KMS-11 (cell line): ENCODE results near the gene PBXIP1.

Experiments used
- H2AFZ ChIP-seq: fragments of 200-600 bp; sonication (generic); 2 replicates; pipeline ENCODE4 v1.6.1; 2016; ENCODE audit warnings: antibody characterized with exemption, mixed run types, low read depth
- H3K27ac ChIP-seq: fragments of 200-600 bp; sonication (generic); 2 replicates; pipeline ENCODE4 v1.6.1; 2016; ENCODE audit warnings: mild to moderate bottlenecking, mixed run types
- H3K27me3 ChIP-seq: fragments of 200-600 bp; sonication (generic); 2 replicates; pipeline ENCODE4 v1.6.1; 2017; ENCODE audit warnings: mild to moderate bottlenecking, low read depth, mixed run types, moderate library complexity; ENCODE audit not compliant: insufficient read depth
- H3K36me3 ChIP-seq: fragments of 200-600 bp; sonication (generic); 2 replicates; pipeline ENCODE4 v1.6.1; 2017; ENCODE audit warnings: mild to moderate bottlenecking, mixed run types; ENCODE audit not compliant: insufficient read depth
- H3K4me1 ChIP-seq: fragments of 200-600 bp; sonication (generic); 2 replicates; pipeline ENCODE4 v1.6.1; 2016; ENCODE audit warnings: mild to moderate bottlenecking, low read depth, mixed run types; ENCODE audit not compliant: poor library complexity, severe bottlenecking
- H3K4me2 ChIP-seq: fragments of 200-600 bp; sonication (generic); 2 replicates; pipeline ENCODE4 v1.7.0; 2016; ENCODE audit warnings: mild to moderate bottlenecking, mixed run types
- H3K4me3 ChIP-seq: fragments of 200-600 bp; sonication (generic); IDR thresholded peaks from 2 replicates; pipeline ENCODE4 v1.6.1; 2017; ENCODE audit warnings: low read depth, low read length, mixed read lengths; ENCODE audit not compliant: insufficient read depth
- H3K79me2 ChIP-seq: fragments of 200-600 bp; sonication (generic); 2 replicates; pipeline ENCODE4 v1.6.1; 2016; ENCODE audit warnings: low read depth, mixed run types; ENCODE audit not compliant: insufficient read depth
- H3K9ac ChIP-seq: fragments of 200-600 bp; sonication (generic); 2 replicates; pipeline ENCODE4 v1.6.1; 2016; ENCODE audit warnings: mild to moderate bottlenecking, mixed run types
- H4K20me1 ChIP-seq: fragments of 200-600 bp; sonication (generic); 2 replicates; pipeline ENCODE4 v1.6.1; 2016; ENCODE audit warnings: mild to moderate bottlenecking, mixed run types; ENCODE audit not compliant: insufficient read depth
- CTCF ChIP-seq: fragments of 200-600 bp; sonication (generic); conservative IDR thresholded peaks from 2 replicates; pipeline ENCODE4 v1.6.1; 2017; ENCODE audit warnings: low read depth, mild to moderate bottlenecking, antibody characterized with exemption, low read length, moderate library complexity, mixed read lengths

PBXIP1 gene

GRCh38 chr1:154962156-154962749 is 6.4 kb upstream of the PBXIP1 start:
- H3K27ac ChIP-seq, result peak overlapping the region; percentile 80
- H2AFZ ChIP-seq, result peak overlapping the region; percentile 60
- peaks cover 36% of the 10 kb centered on the region for H3K79me2 ChIP-seq

GRCh38 chr1:154961207-154962155 is 5.6 kb upstream of the PBXIP1 start, which contains the start of gene PYGO2:
Gene PYGO2, minus strand, starts transcription at chr1:154961782. Its CDS starts 206 bp downstream, at chr1:154961576.
- peak within 1 kb of the TSS; percentile 98 for H3K4me3 ChIP-seq

More at GRCh38 chr1:154962156-154962749, 6.4 kb upstream of the PBXIP1 start:
- peak overlapping the region; percentile 78 for H3K9ac ChIP-seq
- TF ChIP-seq CTCF, result 0 out of 2 replicates have a peak, but pooled peaks have one; percentile 0
- H3K4me2 ChIP-seq, result peak overlapping the region; percentile 93
- peaks cover 7% of the 10 kb centered on the region; the same call in 1 of the 2 replicates for H3K36me3 ChIP-seq
- no peaks in the 10 kb centered on the region for H4K20me1 ChIP-seq
- peaks cover 39% of the 10 kb centered on the region for H3K4me1 ChIP-seq
- H3K27me3 ChIP-seq, result no peaks in the 10 kb centered on the region
- peak overlapping the region; percentile 98 for H3K4me3 ChIP-seq

GRCh38 chr1:154960446-154961136 is 4.7 kb upstream of the PBXIP1 start:
- Histone ChIP-seq H3K9ac (peak overlapping the region; percentile 78), H3K36me3 (peaks cover 7% of the 10 kb centered on the region; the same call in 1 of the 2 replicates), H3K79me2 (peaks cover 39% of the 10 kb centered on the region), H3K27me3 (no peaks in the 10 kb centered on the region), H3K4me3 (peak overlapping the region; percentile 98), H2AFZ (peak overlapping the region; percentile 60; the same call in 1 of the 2 replicates), H3K4me1 (peaks cover 52% of the 10 kb centered on the region), H3K27ac (peak overlapping the region; percentile 80), H3K4me2 (peak overlapping the region; percentile 93), H4K20me1 (no peaks in the 10 kb centered on the region)
- no peak for TF ChIP-seq CTCF

More at GRCh38 chr1:154961207-154962155, 5.6 kb upstream of the PBXIP1 start, which contains the start of gene PYGO2:
- peak within 1 kb of the TSS; percentile 60 for H2AFZ ChIP-seq
- H3K4me1 ChIP-seq, result peaks cover 47% of the 10 kb centered on the region
- peaks cover 39% of the 10 kb centered on the region for H3K79me2 ChIP-seq
- H3K4me2 ChIP-seq, result peak within 1 kb of the TSS; percentile 93
- peak; percentile 81 for TF ChIP-seq CTCF
- peak within 1 kb of the TSS; percentile 80 for H3K27ac ChIP-seq
- peaks cover 7% of the 10 kb centered on the region; the same call in 1 of the 2 replicates for H3K36me3 ChIP-seq
- H4K20me1 ChIP-seq, result no peaks in the 10 kb centered on the region
- H3K27me3 ChIP-seq, result no peaks in the 10 kb centered on the region
- peak within 1 kb of the TSS; percentile 78 for H3K9ac ChIP-seq

GRCh38 chr1:154959426-154959780 is 3.5 kb upstream of the PBXIP1 start:
- Histone ChIP-seq H3K4me1 (peaks cover 56% of the 10 kb centered on the region), H3K27ac (no peak overlapping the region), H3K79me2 (peaks cover 43% of the 10 kb centered on the region), H3K36me3 (peaks cover 7% of the 10 kb centered on the region; the same call in 1 of the 2 replicates), H3K27me3 (no peaks in the 10 kb centered on the region), H3K4me2 (no peak overlapping the region), H2AFZ (no peak overlapping the region), H4K20me1 (no peaks in the 10 kb centered on the region), H3K4me3 (no peak overlapping the region), H3K9ac (no peak overlapping the region)
- TF ChIP-seq CTCF, result no peak
